MCF 10A (cell line): ENCODE results near the gene MAOA. TPM values are rescaled to one million over a fixed set of nuclear protein-coding genes. Genes with fewer than 3 reads are reported as not detected.
A peak's percentile ranks its signal among the peaks of the same experiment; 100 is the strongest.
"Not testable (repeated sequence)": the region's sequence is repeated elsewhere in the genome, so short reads cannot be mapped to it uniquely, and the experiment has no call there.

Experiments
- BruUV-seq: library from RNA; stranded (reverse); fragments of 400-500 nt; replicated peaks from 2 replicates; lab custom pipeline; 2021; lab: Mats Ljungman, UMichigan
- CTCF ChIA-PET: fragments of 300-600 bp; sonication (Branson Sonifier 250); formaldehyde crosslinking; extraction: SDS; loops from one replicate; lab custom pipeline; 2021; ENCODE audit warnings: antibody characterized with exemption, inconsistent platforms; lab: Yijun Ruan, JAX
- POLR2A ChIA-PET: fragments of 300-600, 350-650 bp; sonication (Branson Sonifier 250); formaldehyde crosslinking; extraction: SDS; loops from one replicate; lab custom pipeline; 2020; ENCODE audit warnings: antibody characterized with exemption, inconsistent platforms; lab: Yijun Ruan, JAX
- DNase-seq: peaks from one replicate; pipeline ENCODE4 v3.0.0-alpha.2; 2018; ENCODE audit not compliant: unreplicated experiment
- H3K27ac Mint-ChIP-seq: one replicate; pipeline ENCODE4 v1.8.0; 2022; ENCODE audit warnings: mild to moderate bottlenecking, low read depth, mixed read lengths; ENCODE audit not compliant: unreplicated experiment
- H3K27me3 Mint-ChIP-seq: one replicate; pipeline ENCODE4 v1.8.0; 2022; ENCODE audit warnings: mixed read lengths; ENCODE audit not compliant: insufficient read depth, unreplicated experiment
- H3K36me3 Mint-ChIP-seq: one replicate; pipeline ENCODE4 v1.8.0; 2022; ENCODE audit warnings: mild to moderate bottlenecking, moderate library complexity, mixed read lengths; ENCODE audit not compliant: insufficient read depth, unreplicated experiment
- H3K4me1 Mint-ChIP-seq: one replicate; pipeline ENCODE4 v1.8.0; 2022; ENCODE audit warnings: mixed read lengths; ENCODE audit not compliant: insufficient read depth, unreplicated experiment
- H3K4me3 Mint-ChIP-seq: one replicate; pipeline ENCODE4 v1.8.0; 2022; ENCODE audit warnings: mild to moderate bottlenecking, moderate library complexity, mixed read lengths; ENCODE audit not compliant: unreplicated experiment
- H3K9me3 Mint-ChIP-seq: one replicate; pipeline ENCODE4 v1.8.0; 2022; ENCODE audit warnings: mixed read lengths; ENCODE audit not compliant: unreplicated experiment
- intact Hi-C: fragments of 100-400 bp; cut with micrococcal nuclease; formaldehyde crosslinking; loops from 2 replicates; pipeline ENCODE4 v1.14.1; 2022
- total RNA-seq: library from RNA; stranded (reverse); gene quantifications from 2 replicates; pipeline ENCODE4 v1.2.3, GENCODE V29; 2022
- TF ChIP-seq, protein P1 (sequence below): fragments of 200-600 bp; IDR thresholded peaks from one replicate; pipeline ENCODE4 v1.8.0; 2022; ENCODE audit warnings: antibody characterized with exemption, mild to moderate bottlenecking; ENCODE audit not compliant: unreplicated experiment

MAOA gene
- total RNA-seq, 1 experiment from 2014 or later, result 8.2 TPM

DNA sequence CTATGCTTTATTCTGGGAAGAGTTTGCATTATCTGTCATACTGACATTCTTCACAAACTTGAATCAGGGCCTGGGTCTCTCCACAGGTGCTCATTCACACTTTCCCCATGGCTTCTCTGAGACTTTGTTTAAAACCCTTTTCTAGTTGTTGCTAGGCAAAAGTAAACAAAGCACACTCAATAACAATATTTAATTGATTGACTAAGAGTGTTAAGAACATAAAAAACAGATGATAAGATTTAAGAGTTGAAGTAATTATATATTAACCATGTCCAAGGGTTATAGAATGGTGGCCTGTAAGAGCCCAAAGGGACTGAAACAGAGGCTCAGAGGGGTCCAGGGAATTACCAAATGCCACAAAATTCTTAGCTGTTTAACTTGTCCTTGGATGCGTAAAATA lies 7.1 kb downstream of the MAOA start:
- BruUV-seq, result no TSS peak

DNA sequence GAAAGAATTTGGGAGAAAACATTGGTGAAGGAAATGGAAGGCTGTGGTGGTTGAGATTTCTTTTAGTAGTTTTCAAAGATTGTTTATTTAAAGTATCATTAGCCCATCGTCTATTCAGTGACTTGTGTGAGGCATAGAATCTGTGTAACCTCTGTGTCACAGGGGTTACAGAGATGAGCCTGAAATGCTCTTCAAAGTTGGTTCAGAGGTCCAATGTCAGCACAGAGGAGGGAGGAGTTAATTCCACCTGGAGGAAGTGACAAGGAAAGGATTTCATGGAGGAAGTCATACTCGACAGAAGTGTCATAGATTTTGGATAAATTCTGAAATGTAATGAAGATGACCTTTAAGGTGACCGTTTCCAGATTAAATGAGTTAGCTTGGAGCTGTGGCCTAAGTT lies 8.2 kb downstream of the MAOA start:
- CTCF ChIA-PET, result interaction anchor here (0.5 kb wide), 1 partner anchor 466 kb away, joined by 4 read pairs; no protein-coding TSS in a partner anchor

More for the DNA sequence above, 7.1 kb downstream of the MAOA start:
- TF ChIP-seq, protein P1, sequence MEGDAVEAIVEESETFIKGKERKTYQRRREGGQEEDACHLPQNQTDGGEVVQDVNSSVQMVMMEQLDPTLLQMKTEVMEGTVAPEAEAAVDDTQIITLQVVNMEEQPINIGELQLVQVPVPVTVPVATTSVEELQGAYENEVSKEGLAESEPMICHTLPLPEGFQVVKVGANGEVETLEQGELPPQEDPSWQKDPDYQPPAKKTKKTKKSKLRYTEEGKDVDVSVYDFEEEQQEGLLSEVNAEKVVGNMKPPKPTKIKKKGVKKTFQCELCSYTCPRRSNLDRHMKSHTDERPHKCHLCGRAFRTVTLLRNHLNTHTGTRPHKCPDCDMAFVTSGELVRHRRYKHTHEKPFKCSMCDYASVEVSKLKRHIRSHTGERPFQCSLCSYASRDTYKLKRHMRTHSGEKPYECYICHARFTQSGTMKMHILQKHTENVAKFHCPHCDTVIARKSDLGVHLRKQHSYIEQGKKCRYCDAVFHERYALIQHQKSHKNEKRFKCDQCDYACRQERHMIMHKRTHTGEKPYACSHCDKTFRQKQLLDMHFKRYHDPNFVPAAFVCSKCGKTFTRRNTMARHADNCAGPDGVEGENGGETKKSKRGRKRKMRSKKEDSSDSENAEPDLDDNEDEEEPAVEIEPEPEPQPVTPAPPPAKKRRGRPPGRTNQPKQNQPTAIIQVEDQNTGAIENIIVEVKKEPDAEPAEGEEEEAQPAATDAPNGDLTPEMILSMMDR, result no peak
- Mint-ChIP-seq H3K27ac (peak overlapping the region; percentile 62), H3K36me3 (no peaks in the 10 kb centered on the region), H3K9me3 (no peaks in the 10 kb centered on the region), H3K27me3 (peaks cover 43% of the 10 kb centered on the region), H3K4me3 (no peak overlapping the region), H3K4me1 (no peaks in the 10 kb centered on the region)
- DNase-seq, result no peak
- ChIA-PET CTCF (no interaction called here), POLR2A (interaction anchor here (0.9 to 3.0 kb wide), 6 partner anchors 14 to 81 kb away, joined by 3 to 13 read pairs (median 4); no protein-coding TSS in a partner anchor)
- intact Hi-C loops, result loop anchor here (5.0 kb wide), 1 partner anchor 44 kb away; no protein-coding TSS in a partner anchor

DNA sequence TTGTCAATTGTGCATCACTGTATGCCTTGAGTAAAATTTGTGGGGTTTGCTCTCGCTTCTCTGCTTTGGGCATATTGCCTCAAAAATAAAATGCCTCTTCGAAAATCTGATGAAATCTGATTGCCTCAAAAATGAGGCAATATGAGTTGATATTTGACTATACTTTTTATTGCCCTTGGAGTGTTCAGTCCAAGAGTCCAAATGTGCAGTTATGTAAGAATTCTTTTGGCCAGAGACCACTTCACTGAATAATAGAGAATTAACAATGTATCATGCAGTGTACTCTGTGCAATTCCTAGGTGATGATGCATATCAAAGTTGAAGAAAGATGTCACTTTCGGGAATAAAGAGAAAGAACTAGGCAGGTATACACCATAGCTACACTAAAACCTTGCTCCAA lies 8.6 kb downstream of the MAOA start:
- Mint-ChIP-seq H3K36me3 (peaks cover 6% of the 10 kb centered on the region), H3K4me1 (no peaks in the 10 kb centered on the region), H3K27ac (no peak overlapping the region), H3K9me3 (no peaks in the 10 kb centered on the region), H3K4me3 (no peak overlapping the region), H3K27me3 (peaks cover 51% of the 10 kb centered on the region)
- TF ChIP-seq, protein P1, result no peak
- ChIA-PET CTCF (interaction anchor here (0.5 kb wide), 1 partner anchor 466 kb away, joined by 4 read pairs; no protein-coding TSS in a partner anchor), POLR2A (interaction anchor here (1.1 to 1.2 kb wide), 2 partner anchors 71 to 83 kb away, joined by 4 read pairs; no protein-coding TSS in a partner anchor)
- intact Hi-C loops, result loop anchor here (5.0 kb wide), 1 partner anchor 43 kb away; no protein-coding TSS in a partner anchor
- no TSS peak for BruUV-seq
- DNase-seq, result no peak

More for the DNA sequence above, 8.2 kb downstream of the MAOA start:
- TF ChIP-seq, protein P1, result no peak
- Mint-ChIP-seq H3K4me1 (no peaks in the 10 kb centered on the region), H3K9me3 (no peaks in the 10 kb centered on the region), H3K4me3 (no peak overlapping the region), H3K27ac (no peak overlapping the region), H3K36me3 (peaks cover 6% of the 10 kb centered on the region), H3K27me3 (peaks cover 47% of the 10 kb centered on the region)
- intact Hi-C loops, result loop anchor here (5.0 kb wide), 1 partner anchor 43 kb away; no protein-coding TSS in a partner anchor
- POLR2A ChIA-PET, result interaction anchor here (1.1 to 1.7 kb wide), 4 partner anchors 13 to 82 kb away, joined by 4 to 7 read pairs (median 4); no protein-coding TSS in a partner anchor
- no TSS peak for BruUV-seq
- no peak for DNase-seq

DNA sequence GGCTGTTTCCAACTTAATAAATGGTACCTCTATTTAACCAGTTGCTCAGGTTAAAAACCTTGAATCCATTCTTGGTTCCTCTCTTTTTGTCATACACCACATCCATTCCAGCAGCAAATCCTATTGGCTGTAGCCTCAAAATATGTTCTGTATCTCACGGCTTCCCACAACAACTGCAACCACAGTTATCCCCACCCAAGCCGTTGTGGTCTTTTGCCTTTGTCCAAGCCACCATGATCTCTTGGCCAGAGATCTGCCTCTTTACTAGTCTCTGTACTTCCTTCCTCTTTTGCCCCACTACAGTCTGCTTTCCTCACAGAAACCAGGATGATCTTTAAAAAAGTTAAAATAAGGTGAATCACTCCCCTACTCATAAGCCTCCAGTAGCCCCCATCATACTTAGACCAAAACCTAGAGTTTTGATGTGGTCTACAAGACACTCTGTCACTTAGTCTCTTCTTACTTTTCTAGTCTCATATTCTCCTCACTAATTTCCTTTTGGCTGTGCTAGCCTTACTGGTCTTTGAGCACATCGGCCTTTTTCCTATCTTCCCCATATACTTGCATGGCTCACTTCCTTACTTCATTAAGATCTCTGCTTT lies 10.3 kb downstream of the MAOA start:
- Mint-ChIP-seq H3K27ac (no peak overlapping the region), H3K36me3 (peaks cover 6% of the 10 kb centered on the region), H3K4me3 (no peak overlapping the region), H3K27me3 (peaks cover 54% of the 10 kb centered on the region), H3K4me1 (no peaks in the 10 kb centered on the region), H3K9me3 (no peaks in the 10 kb centered on the region)
- no TSS peak for BruUV-seq
- CTCF ChIA-PET, result no interaction called here
- intact Hi-C loops, result no loop called here
- POLR2A ChIA-PET, result no interaction called here
- no peak for DNase-seq
- TF ChIP-seq, protein P1, result no peak

DNA sequence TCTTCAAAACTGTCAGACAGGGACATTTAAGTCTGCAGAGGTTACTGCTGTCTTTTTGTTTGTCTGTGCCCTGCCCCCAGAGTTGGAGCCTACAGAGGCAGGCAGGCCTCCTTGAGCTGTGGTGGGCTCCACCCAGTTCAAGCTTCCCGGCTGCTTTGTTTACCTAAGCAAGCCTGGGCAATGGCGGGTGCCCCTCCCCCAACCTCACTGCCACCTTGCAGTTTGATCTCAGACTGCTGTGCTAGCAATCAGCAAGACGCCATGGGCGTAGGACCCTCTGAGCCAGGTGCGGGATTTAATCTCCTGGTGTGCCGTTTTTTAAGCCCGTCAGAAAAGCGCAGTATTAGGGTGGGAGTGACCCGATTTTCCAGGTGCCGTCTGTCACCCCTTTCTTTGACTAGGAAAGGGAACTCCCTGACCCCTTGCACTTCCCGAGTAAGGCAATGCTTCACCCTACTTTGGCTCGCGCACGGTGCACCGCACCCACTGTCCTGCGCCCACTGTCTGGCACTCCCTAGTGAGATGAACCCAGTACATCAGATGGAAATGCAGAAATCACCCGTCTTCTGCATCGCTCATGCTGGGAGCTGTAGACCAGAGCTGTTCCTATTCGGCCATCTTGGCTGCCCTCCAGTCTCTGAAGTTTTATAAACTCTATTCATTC lies 20.0 kb downstream of the MAOA start:
- POLR2A ChIA-PET, result interaction anchor here (0.6 to 8.9 kb wide), 9 partner anchors 12 to 94 kb away, joined by 3 to 123 read pairs (median 5); partner anchors contain the start of gene MAOA
- H3K27ac Mint-ChIP-seq, H3K4me1 Mint-ChIP-seq, intact Hi-C loops, DNase-seq, H3K9me3 Mint-ChIP-seq, H3K4me3 Mint-ChIP-seq, BruUV-seq, CTCF ChIA-PET, H3K36me3 Mint-ChIP-seq: not testable (repeated sequence)
- peaks cover 33% of the 10 kb centered on the region for H3K27me3 Mint-ChIP-seq
